Peyer's patch (tissue), 4 donors: ENCODE results near the gene PDE2A. TPM values are rescaled to one million over a fixed set of nuclear protein-coding genes. Genes with fewer than 3 reads are reported as not detected.

Source experiments
- DNase-seq, 3 donors: peaks; one replicate each; pipeline ENCODE4 v3.0.0-alpha.2; 2017 to 2019
- H3K27ac ChIP-seq, 4 donors: fragments of 200-600 bp; sonication (generic); one replicate each; pipeline ENCODE4 v1.5.1; 2016 to 2019
- H3K27me3 ChIP-seq, 2 donors: fragments of 200-600 bp; sonication (generic); one replicate each; pipeline ENCODE4 v1.5.1; 2019
- H3K36me3 ChIP-seq, 3 donors: fragments of 200-600 bp; sonication (generic); one replicate each; pipeline ENCODE4 v1.5.1; 2016 to 2019
- H3K4me1 ChIP-seq, 4 donors: fragments of 200-600 bp; sonication (generic); one replicate each; pipeline ENCODE4 v1.5.1; 2016 to 2019
- H3K4me3 ChIP-seq, 4 donors: fragments of 200-600 bp; sonication (generic); 1 replicate in 3 of 4; 2 replicates in 1 of 4; pipeline ENCODE4 v1.5.1; 2016 to 2019; ENCODE audit warnings: mild to moderate bottlenecking in 1 of 4
- H3K9me3 ChIP-seq, 4 donors: fragments of 200-600 bp; sonication (generic); one replicate each; pipeline ENCODE4 v1.5.1; 2016 to 2019; ENCODE audit warnings: mild to moderate bottlenecking in 1 of 4
- POLR2A ChIP-seq, 2 donors: fragments of 450-650 bp; IDR thresholded peaks; one replicate each; pipeline ENCODE4 v1.5.1; 2017; ENCODE audit warnings: antibody characterized with exemption in 2 of 2, mild to moderate bottlenecking in 2 of 2, moderate library complexity in 2 of 2
- total RNA-seq, 4 donors: library from RNA; depleted of rRNA; stranded (reverse); fragments of >200 nt; gene quantifications; one replicate each; pipeline ENCODE4 v1.1.0, GENCODE V29; 2016
- TF ChIP-seq, protein P1 (sequence below), 6 experiments: fragments of 450-650 bp in 4 of 6; fragments of 200-600 bp in 2 of 6; sonication (generic) in 1 of 6; IDR thresholded peaks; one replicate each; pipeline ENCODE4 v1.5.1; 2017 to 2019; ENCODE audit warnings: antibody characterized with exemption in 6 of 6, mild to moderate bottlenecking in 3 of 6, moderate library complexity in 1 of 6

PDE2A gene
- total RNA-seq, 4 donors from 2014 or later = 8.4 to 75.9 (median 33.1) TPM

DNA sequence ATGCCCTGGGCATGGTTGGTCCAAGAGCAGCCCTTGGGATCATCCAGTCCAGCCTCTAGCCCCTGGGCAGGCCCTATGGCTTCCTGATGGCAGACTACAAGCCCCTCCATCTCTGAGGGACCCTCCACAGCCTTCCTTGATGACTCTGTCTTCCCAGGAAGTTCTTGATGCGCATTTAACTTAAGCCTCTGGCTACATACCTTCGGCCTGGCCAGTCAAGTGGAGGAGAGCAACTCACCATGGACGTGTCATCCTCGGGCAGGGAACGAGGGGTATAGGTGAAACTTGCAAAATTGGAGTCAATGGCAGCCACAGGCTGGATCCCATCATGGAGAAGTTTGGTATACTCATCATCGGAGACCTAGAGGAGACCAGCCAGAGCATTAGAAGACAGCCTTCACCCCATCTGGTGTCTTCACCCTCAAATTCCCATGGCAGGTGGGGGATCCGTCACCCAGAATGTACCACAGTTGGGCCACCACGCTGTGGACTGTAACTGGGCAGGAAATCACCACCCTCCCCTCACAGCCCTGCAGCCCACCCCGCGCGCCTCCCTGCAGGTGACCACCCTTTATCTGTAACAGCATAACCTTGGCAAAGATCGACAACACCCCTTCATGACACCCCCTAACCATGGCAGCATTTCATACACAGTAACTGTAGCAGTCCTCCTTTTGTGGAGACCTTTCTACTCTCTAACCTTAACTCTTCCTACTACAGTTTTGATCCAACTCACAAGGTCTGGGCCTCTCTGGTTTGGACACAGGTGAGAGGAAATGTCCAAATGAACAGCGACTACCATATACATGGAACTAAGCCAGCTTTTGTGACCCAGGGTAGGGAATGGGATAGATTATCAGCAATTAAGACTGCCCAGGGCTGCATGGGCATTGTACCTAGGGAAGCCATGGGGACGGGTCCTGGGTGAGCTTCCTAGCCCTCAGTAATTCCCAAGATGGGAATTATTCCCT, 91.7 kb downstream of the PDE2A start:
- TF ChIP-seq POLR2A (IDR thresholded peaks at IDR 0.05) = no peak
- TF ChIP-seq, protein P1, sequence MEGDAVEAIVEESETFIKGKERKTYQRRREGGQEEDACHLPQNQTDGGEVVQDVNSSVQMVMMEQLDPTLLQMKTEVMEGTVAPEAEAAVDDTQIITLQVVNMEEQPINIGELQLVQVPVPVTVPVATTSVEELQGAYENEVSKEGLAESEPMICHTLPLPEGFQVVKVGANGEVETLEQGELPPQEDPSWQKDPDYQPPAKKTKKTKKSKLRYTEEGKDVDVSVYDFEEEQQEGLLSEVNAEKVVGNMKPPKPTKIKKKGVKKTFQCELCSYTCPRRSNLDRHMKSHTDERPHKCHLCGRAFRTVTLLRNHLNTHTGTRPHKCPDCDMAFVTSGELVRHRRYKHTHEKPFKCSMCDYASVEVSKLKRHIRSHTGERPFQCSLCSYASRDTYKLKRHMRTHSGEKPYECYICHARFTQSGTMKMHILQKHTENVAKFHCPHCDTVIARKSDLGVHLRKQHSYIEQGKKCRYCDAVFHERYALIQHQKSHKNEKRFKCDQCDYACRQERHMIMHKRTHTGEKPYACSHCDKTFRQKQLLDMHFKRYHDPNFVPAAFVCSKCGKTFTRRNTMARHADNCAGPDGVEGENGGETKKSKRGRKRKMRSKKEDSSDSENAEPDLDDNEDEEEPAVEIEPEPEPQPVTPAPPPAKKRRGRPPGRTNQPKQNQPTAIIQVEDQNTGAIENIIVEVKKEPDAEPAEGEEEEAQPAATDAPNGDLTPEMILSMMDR (IDR thresholded peaks at IDR 0.05) = no peak
- H3K4me3 ChIP-seq = no peak overlapping the region
- peaks cover 0 to 21% (median 6%) of the 10 kb centered on the region in 4 donors for H3K4me1 ChIP-seq
- no peaks in the 10 kb centered on the region for H3K27me3 ChIP-seq
- H3K9me3 ChIP-seq = no peaks in the 10 kb centered on the region
- peak in 1 of 3 donors; percentile 30 for DNase-seq
- peaks cover 0 to 3% (median 0%) of the 10 kb centered on the region in 3 donors for H3K36me3 ChIP-seq
- no peak overlapping the region for H3K27ac ChIP-seq

DNA sequence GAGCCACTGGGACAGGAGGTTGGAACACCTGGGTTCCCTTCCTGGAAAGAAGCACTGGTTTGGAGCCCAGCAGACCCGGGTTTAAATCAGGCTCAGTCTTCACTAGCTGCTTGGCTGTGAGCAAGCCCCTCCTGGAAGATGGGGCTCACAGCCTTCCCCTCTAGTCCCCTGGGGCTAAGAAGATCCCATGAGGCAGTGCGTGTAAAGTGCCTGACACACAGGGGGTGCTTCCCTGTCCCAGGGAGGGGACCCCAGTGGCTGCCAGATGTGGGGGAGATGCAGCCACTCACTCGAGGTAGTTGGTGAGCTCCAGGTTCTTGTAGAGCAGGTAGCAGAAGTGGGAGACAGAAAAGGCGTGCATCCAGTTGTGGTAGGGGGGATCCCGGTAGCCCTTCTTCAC, 93.2 kb downstream of the PDE2A start:
- DNase-seq = peak in 1 of 3 donors; percentile 32
- TF ChIP-seq, protein P1 (IDR thresholded peaks at IDR 0.05) = no peak
- TF ChIP-seq POLR2A (IDR thresholded peaks at IDR 0.05) = no peak
- H3K36me3 ChIP-seq = peaks cover 0 to 3% (median 0%) of the 10 kb centered on the region in 3 donors
- no peak overlapping the region for H3K27ac ChIP-seq
- no peaks in the 10 kb centered on the region for H3K9me3 ChIP-seq
- H3K4me3 ChIP-seq = no peak overlapping the region
- no peaks in the 10 kb centered on the region for H3K27me3 ChIP-seq
- peaks cover 0 to 19% (median 6%) of the 10 kb centered on the region in 4 donors for H3K4me1 ChIP-seq

DNA sequence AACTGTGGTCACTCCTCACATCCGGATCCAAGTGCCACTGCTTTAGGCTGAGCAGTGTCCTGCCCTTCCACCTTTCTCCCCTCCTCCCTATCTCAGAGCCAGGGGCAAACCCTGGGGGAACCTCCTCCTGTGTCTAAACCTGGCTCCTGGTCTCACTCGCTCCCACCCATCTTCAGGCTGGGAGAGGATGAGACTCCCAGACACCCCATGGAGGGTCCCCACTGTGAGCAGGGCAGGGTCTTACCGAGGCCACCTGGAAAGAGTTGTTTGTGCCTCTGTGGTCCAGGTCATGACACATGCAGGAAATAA, 93.6 kb downstream of the PDE2A start:
- Histone ChIP-seq H3K4me1 (peaks cover 0 to 15% (median 6%) of the 10 kb centered on the region in 4 donors), H3K27ac (no peak overlapping the region), H3K27me3 (no peaks in the 10 kb centered on the region), H3K9me3 (no peaks in the 10 kb centered on the region), H3K36me3 (peaks cover 0 to 3% (median 0%) of the 10 kb centered on the region in 3 donors), H3K4me3 (no peak overlapping the region)
- DNase-seq = peak in 1 of 3 donors; percentile 8
- TF ChIP-seq POLR2A (IDR thresholded peaks at IDR 0.05) = no peak

DNA sequence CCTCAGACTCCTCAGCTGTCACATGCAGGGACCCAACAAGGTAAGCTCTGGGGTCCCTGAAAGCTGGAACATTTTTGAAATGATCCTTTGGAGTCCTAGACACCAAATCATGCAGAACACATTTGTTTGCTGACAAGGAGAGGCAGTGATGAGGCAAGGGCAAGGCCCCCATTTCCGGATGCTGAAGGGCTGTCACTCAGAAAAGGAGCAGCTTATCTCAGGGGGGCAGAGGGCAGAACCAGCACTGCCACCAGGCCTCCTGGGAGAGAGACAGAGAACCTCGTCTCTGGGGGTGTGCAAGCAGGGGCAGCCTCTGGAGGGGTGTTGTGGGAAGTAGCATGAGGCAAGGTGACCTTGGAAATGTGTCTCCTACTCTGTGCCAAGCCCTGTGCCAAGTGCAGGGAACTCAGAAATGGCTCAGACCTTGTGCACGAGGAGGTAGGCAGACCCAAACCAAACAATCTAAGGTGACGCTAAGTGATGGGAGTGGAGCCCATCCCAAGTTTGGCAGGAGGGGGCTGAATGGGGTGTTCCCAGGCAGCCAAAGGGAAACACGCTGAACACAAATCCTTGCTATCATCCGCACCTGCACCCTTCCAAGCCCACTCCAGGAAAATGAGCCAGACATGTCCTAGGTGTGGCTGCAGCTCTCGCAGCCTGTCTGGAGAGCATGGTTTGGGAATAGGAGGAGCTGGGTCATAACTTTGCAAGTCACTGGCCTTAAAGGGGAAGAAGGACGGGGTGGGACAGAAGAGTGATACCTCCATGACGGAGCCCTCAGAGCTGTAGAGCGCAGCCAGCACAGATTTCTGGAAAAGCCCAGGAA, 94.2 kb downstream of the PDE2A start:
- no peak for TF ChIP-seq POLR2A (IDR thresholded peaks at IDR 0.05)
- TF ChIP-seq, protein P1 (IDR thresholded peaks at IDR 0.05) = no peak
- peaks cover 0 to 3% (median 0%) of the 10 kb centered on the region in 3 donors for H3K36me3 ChIP-seq
- peak in 2 of 3 donors; percentile 17 to 22 for DNase-seq

DNA sequence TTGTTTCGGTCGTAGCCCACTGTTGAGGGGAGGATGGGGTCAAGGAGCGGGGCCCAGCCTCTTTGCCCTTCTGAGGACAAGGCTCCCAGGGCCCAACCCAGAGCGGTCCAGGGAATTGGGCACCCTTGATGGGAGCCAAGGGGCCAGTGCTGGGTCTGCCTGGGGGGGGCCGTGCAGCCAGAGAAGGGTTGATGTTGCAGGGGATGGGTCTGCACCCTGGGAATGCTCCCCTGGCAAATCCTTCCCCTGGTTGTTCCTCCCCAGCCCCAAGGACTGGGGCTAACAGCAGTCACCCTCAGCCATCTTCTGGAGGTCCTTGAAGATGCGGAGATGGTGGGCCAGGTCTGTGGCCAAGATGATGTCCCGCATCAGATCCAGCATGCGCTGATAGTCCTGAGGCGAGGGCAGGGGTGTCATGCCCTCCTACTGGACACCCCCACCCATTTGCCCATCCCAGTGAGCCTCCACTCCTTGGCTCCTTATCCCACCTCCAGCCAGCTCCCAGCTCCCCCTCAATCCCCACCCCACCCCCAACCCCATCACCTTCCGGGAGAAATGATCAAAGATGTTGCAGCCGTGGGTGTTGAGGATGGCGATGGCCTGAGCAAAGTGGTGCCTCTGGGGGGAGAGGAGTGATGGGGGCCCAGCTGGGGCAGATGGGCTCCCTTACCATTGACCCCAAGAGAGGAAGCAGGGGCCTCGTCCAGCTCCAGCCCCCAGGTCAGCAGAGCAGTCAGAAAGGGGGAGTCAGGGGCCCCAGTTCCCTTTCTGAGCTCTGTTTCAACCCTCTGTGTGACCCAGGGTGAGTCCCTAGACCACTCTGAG, 95.0 kb downstream of the PDE2A start:
- no peak for TF ChIP-seq POLR2A (IDR thresholded peaks at IDR 0.05)
- TF ChIP-seq, protein P1 (IDR thresholded peaks at IDR 0.05) = no peak
- peaks cover 0 to 2% (median 0%) of the 10 kb centered on the region in 4 donors for H3K4me1 ChIP-seq
- no peak overlapping the region for H3K27ac ChIP-seq
- no peaks in the 10 kb centered on the region for H3K27me3 ChIP-seq
- no peak overlapping the region for H3K4me3 ChIP-seq
- H3K36me3 ChIP-seq = peaks cover 0 to 3% (median 0%) of the 10 kb centered on the region in 3 donors
- DNase-seq = peak in 2 of 3 donors; percentile 22 to 38
- H3K9me3 ChIP-seq = no peaks in the 10 kb centered on the region

More for the DNA sequence above, 94.2 kb downstream of the PDE2A start:
- Histone ChIP-seq H3K4me3 (no peak overlapping the region), H3K4me1 (peaks cover 0 to 10% (median 4%) of the 10 kb centered on the region in 4 donors), H3K9me3 (no peaks in the 10 kb centered on the region), H3K27me3 (no peaks in the 10 kb centered on the region), H3K27ac (no peak overlapping the region)
